Right cardiac atrium (tissue), 5 donors: ENCODE data around the gene ABI3BP. TPM values are rescaled to one million over a fixed set of nuclear protein-coding genes. Genes with fewer than 3 reads are reported as not detected.
"Not testable (repeated sequence)": the region's sequence is repeated elsewhere in the genome, so short reads cannot be mapped to it uniquely, and the experiment has no call there.

Source experiments
- ATAC-seq, 2 donors: fragments of 200-7000 bp; cut with Tn5 transposase; one replicate each; pipeline versions ENCODE4 v1.8.0 to v1.9.1; 2020; ENCODE audit warnings: moderate library complexity in 2 of 2, mild to moderate bottlenecking in 1 of 2
- DNase-seq, 3 donors: peaks; one replicate each; pipeline ENCODE4 v3.0.0-alpha.2; 2020
- H3K27ac ChIP-seq: one replicate; pipeline ENCODE4 v1.5.1; 2013; ENCODE audit warnings: mild to moderate bottlenecking, low read length, control low read depth, moderate library complexity
- H3K27me3 ChIP-seq: one replicate; pipeline ENCODE4 v1.6.1; 2013; ENCODE audit not compliant: control insufficient read depth, insufficient read depth
- H3K4me1 ChIP-seq: one replicate; pipeline ENCODE4 v1.6.1; 2013; ENCODE audit warnings: low read length; ENCODE audit not compliant: control insufficient read depth, insufficient read depth
- H3K4me3 ChIP-seq: one replicate; pipeline ENCODE4 v1.5.1; 2013; ENCODE audit warnings: low read length, control low read depth
- H3K9me3 ChIP-seq: one replicate; pipeline ENCODE4 v1.6.1; 2013; ENCODE audit warnings: low read length; ENCODE audit not compliant: control insufficient read depth
- whole genome bisulfite sequencing: extraction: QIAGEN DNeasy Blood & Tissue Kit; methylation state at CpG from one replicate; pipeline ENCODE4 v1.1.7; 2013; 5-methylcytosine and 5-hydroxymethylcytosine counted together
- intact Hi-C, 4 donors: fragments of 100-400 bp; cut with DNase I; formaldehyde crosslinking; loops; one replicate each; pipeline versions ENCODE4 v1.11.0 to v1.14.0; 2022 to 2023
- polyA plus RNA-seq: library from polyadenylated mRNA; stranded (reverse); fragments of 200-250 nt; gene quantifications from one replicate; pipeline ENCODE4 v1.2.3, GENCODE V29; 2013
- total RNA-seq, 4 donors: library from RNA; stranded (reverse); fragmentation: NEBNext Ultra II Directional; extraction: Animal tissue kit (Norgen Biotek cat#: 25700); gene quantifications; one replicate each; pipeline ENCODE4 v1.2.1, GENCODE V29; 2021
- donor health status: healthy with polysubstance abuse.
- donor health status: DM: no; HTN: yes; CAD: no.
- donor health status: DM: no; HTN: no; CAD: no.
- donor health status: DM: no; HTN: yes; CAD: no; lungs with severe emphysema.
- donor health status: DM: yes; HTN: yes; CAD: no.

ABI3BP gene
- total and polyA plus RNA-seq, 5 donors = 14.5 to 69.5 (median 49.7) TPM

DNA sequence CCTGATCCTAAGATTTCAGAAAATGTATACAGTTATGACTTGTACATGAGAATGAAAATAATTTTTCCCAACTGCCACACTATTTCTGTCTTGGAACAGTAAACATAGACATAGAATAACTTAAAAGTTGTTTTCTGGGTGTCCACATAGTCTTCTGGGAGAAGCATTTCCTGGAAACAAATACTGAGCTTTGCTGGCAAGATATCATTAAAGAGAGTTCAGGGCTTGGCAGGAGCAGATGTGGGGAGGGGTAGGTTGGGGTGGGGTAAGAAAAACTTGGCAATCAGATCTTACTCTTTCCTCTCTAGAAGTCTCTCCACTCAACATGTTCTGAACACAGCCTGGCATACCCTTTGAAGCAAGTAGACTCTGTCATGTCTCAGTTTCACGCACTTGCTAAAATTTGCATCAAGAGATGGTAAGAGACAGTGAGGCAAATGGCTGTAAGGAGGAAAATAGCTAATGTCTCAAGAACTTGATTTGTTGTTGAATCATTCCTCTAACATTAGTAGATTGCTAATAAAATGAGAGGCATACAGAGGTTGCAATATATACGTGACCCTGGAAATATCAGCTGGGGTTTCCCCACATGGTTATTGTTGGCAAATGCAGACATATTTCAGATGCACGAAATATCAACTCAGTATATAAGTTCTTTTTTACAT is 27.3 kb upstream of the ABI3BP start:
- Histone ChIP-seq H3K27me3 (no peaks in the 10 kb centered on the region), H3K4me1 (peaks cover 2% of the 10 kb centered on the region), H3K4me3 (no peak overlapping the region), H3K27ac (no peak overlapping the region), H3K9me3 (no peaks in the 10 kb centered on the region)
- 76% methylated on average over 3 of the region's 3 CpGs for WGBS
- intact Hi-C loops = no loop called here
- no peak for DNase-seq
- ATAC-seq = no peak

DNA sequence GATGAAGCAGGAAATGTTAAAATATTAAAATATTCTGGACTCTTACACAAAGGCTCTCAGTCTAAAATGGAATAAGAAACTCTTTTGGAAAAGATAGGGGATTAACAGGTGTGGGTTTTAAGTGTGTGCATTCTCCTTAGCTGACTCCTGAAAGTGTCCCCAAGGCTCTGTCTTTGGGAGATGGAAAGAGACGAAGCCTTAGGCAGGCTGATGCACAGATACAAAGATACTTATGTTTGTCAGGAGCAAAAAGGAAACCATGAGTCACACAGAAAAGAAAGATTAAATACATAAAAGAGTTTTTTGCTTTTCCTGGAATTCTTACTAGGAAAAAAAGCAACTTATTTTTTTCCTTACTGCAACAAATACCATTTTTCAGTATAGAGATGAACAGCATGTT is 23.8 kb upstream of the ABI3BP start:
- no peak overlapping the region for H3K4me3 ChIP-seq
- H3K27ac ChIP-seq = no peak overlapping the region
- peaks cover 2% of the 10 kb centered on the region for H3K4me1 ChIP-seq
- intact Hi-C loops = no loop called here
- WGBS = 20% methylated on average over 1 of the region's 1 CpG
- ATAC-seq (no peak), DNase-seq (no peak)
- no peaks in the 10 kb centered on the region for H3K27me3 ChIP-seq
- no peaks in the 10 kb centered on the region for H3K9me3 ChIP-seq

DNA sequence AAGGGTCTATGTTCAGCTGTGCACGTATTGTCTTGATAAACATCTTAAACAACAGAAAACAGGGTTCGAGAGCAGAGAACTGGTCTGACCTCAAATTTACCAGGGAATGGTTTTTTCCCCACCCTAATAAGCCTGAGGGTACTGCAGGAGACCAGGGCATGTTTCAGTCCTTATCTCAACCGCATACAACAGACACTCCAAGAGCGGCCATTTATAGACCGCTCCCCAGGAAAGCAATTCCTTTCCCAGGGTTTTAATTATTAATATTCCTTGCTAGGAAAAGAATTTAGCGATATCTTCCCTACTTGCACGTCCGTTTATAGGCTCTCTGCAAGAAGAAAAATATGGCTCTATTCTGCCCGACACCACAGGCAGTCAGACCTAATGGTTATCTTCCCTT is 19.1 kb upstream of the ABI3BP start:
- H3K27ac ChIP-seq, ATAC-seq, H3K4me3 ChIP-seq, H3K27me3 ChIP-seq, H3K4me1 ChIP-seq, intact Hi-C loops, DNase-seq, H3K9me3 ChIP-seq: not testable (repeated sequence)
- 91% methylated on average over 9 of the region's 9 CpGs for whole genome bisulfite sequencing

DNA sequence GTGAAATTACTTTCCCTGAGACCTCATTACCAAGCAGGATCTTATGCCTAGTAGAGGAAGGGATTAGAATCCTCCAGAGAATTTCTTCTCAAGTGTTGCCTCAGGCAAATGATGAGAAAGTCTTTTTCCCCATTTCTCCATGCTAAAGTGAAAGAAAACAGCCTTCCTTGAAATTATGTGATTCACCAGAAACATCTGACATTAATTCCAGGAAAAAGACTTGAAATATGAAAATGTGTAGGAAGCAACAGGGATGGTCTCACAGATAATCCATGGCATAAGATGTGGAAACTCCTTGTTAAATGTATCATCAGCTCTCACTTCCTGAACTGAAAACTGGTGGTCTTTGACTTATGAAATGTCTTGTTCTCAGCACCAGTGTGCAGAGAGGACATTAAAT is 17.9 kb upstream of the ABI3BP start:
- ATAC-seq (no peak), DNase-seq (no peak)
- Histone ChIP-seq H3K9me3 (no peaks in the 10 kb centered on the region), H3K4me1 (no peaks in the 10 kb centered on the region), H3K27me3 (no peaks in the 10 kb centered on the region), H3K4me3 (no peak overlapping the region), H3K27ac (no peak overlapping the region)
- intact Hi-C loops = no loop called here

DNA sequence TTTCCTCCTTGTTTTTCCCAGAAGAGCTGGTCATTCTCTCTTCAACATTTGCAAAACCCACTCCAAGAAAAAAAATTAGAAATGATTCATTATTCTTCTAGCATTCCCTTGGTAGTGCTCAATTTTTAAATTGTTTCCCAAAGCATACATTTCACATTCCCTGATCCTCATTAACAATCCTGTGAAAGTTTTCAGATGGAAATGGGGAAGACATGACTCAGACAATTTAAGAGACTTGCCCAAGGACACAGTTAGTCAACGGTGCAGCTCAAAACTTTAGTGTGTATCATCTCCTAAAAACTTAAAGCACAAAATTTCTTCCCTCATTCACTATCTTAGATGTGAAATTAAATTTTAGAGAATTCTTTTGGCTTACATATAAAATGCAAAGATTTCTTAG is 17.1 kb upstream of the ABI3BP start:
- ATAC-seq = no peak
- Histone ChIP-seq H3K4me1 (no peaks in the 10 kb centered on the region), H3K27me3 (no peaks in the 10 kb centered on the region), H3K9me3 (no peaks in the 10 kb centered on the region), H3K4me3 (no peak overlapping the region), H3K27ac (no peak overlapping the region)
- 68% methylated on average over 1 of the region's 1 CpG for WGBS
- intact Hi-C loops = no loop called here
- no peak for DNase-seq

DNA sequence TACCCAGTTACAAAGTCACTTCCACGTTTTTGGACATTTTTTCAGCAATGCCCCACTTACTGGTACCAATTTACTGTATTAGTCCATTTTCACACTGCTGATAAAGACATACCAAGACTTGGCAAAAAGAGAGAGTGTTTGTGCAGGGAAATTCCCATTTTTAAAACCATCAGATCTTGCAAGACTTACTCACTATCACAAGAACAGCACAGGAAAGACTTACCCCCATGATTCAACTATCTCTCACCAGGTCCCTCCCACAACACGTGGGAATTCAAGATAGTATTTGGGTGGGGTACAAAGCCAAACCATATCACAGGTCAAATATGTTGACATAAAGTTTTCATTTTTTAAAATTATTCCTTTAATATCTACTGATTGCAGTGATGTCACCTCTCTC is 16.2 kb upstream of the ABI3BP start:
- H3K27ac ChIP-seq = no peak overlapping the region
- no peak for DNase-seq
- intact Hi-C loops = no loop called here

DNA sequence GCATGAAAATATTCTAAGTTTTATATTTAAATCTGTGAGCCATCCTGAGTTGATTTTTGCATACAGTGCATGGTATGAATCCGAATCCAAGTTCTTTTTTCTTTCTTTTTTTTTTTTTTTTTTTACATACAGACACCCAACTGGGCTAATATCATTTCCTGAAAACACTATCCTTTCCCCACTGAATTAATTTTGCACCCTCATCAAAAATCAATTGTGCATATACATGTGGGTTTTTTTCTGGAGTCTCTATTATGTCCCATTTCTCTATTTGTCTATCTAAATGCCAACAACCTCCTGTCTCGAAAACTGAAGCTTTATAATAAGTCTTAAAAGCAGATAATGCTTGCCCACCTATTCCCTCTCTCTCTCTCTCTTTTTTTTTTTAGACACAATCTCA is 5.9 kb upstream of the ABI3BP start:
- 85% methylated on average over 2 of the region's 2 CpGs for WGBS
- no peak for ATAC-seq
- Histone ChIP-seq H3K4me1 (no peaks in the 10 kb centered on the region), H3K27ac (no peak overlapping the region), H3K9me3 (no peaks in the 10 kb centered on the region), H3K4me3 (no peak overlapping the region), H3K27me3 (no peaks in the 10 kb centered on the region)
- intact Hi-C loops = no loop called here
- DNase-seq = no peak

More for the DNA sequence above, 16.2 kb upstream of the ABI3BP start:
- Histone ChIP-seq H3K9me3 (no peaks in the 10 kb centered on the region), H3K4me1 (no peaks in the 10 kb centered on the region), H3K27me3 (no peaks in the 10 kb centered on the region), H3K4me3 (no peak overlapping the region)
- no peak for ATAC-seq
- WGBS = 35% methylated on average over 2 of the region's 2 CpGs

DNA sequence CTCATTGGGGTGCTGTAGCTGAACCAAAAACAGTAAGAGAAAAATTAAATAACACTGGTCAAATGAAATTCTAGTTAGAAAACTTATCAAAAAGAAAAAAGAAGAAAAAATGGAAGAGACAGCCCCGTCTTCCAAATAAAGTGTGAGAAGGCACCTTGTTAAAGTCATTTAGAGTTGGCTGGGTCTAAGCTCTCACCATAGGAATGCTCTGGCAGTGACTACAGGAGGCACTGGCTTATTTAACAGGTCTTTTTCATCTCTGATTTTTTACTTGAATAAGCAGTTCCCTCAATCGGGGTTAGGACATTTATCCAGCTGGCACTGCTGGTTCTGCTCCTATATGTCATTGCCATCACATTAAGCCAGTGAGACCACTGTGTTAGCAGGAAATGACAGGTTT is 1.6 kb upstream of the ABI3BP start:
- Histone ChIP-seq H3K4me3 (no peak overlapping the region), H3K27ac (no peak overlapping the region), H3K27me3 (no peaks in the 10 kb centered on the region), H3K4me1 (peaks cover 1% of the 10 kb centered on the region), H3K9me3 (no peaks in the 10 kb centered on the region)
- 59% methylated on average over 2 of the region's 2 CpGs for WGBS
- ATAC-seq (no peak), DNase-seq (no peak)
- intact Hi-C loops = no loop called here

DNA sequence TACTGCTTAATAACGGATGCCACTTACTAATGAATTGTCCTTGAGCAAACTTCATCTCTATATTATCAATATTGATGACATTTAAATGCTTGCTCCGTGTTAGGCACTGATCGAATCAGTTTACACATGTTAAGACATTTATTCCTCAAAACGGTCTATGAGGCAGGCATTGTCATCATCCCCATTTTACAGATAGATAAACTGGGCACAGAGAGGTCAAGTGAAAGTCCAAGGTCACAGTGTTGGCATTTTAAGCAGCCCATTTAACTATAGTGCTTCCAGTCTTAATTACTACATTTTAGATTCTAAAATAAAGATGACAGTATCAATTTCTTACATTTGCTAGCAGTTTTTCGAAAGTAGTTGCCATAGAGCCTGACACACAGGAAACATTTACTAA is 966 bp upstream of the ABI3BP start:
- H3K4me3 ChIP-seq = no peak overlapping the region
- DNase-seq (no peak), ATAC-seq (no peak)
- no peaks in the 10 kb centered on the region for H3K9me3 ChIP-seq
- no peak overlapping the region for H3K27ac ChIP-seq
- intact Hi-C loops = no loop called here
- 77% methylated on average over 5 of the region's 5 CpGs for WGBS
- H3K27me3 ChIP-seq = no peaks in the 10 kb centered on the region
- H3K4me1 ChIP-seq = peaks cover 1% of the 10 kb centered on the region

DNA sequence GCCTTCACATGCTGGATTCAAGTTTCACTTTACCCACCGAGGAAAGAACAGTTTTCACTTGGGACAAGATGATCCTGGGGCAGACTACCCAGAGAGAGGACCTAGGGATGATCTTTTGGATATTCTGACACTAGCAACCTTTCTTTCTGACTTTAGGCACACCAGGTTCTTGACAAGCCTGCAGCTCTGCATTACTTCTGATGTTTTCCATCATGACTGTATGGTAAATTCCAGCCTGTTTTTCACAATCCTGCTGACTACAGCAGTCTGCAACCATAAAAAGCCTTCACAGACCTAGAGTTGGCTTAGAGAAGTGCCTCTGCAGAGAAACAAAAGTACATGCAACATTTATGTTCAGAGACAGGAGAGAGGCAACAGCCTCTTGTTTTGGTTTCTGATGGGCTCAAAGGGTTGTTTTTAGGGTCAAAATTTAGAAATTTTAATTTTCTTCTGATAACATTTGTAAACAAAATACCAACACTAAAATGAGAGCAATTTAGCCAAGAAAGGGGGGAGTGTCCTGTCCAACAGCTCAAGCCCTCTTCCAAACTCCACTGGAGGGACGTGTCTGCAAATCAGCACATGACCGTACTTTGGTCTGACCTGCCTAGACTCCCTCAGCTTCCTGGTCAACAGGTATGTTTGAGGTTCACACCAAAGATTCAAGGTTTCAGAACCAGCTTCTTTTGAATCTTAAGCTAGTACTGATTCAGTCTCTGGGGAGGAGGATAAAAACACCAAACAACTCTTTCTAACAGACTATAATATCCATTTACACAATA is 799 bp downstream of the ABI3BP start:
- peak overlapping the region; percentile 43 for H3K4me3 ChIP-seq
- 20% methylated on average over 3 of the region's 3 CpGs for WGBS
- peak overlapping the region; percentile 51 for H3K27ac ChIP-seq
- intact Hi-C loops = no loop called here
- H3K9me3 ChIP-seq = no peaks in the 10 kb centered on the region
- no peaks in the 10 kb centered on the region for H3K27me3 ChIP-seq
- peaks cover 1% of the 10 kb centered on the region for H3K4me1 ChIP-seq
- DNase-seq (no peak), ATAC-seq (peak; percentile 74 to 81)

DNA sequence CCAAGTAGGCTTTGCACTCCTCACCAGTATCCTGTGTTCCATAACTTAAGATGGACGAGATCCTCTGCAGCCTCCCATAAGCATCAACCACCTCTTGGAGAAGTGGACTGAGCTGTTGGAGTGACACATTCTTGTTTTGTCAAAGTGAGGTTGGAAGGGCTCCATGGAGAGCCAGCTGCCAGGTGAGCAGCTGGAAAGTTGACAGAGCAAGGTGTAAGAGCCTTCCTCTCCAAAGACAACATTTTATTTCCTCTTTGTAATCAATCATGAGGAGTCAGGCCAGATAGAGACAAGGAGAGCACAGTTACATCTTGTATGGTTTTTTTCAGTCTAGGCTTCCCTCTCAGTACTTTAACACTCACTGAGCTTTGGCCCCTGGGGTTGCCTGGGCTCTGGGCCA is 5.1 kb downstream of the ABI3BP start:
- WGBS = 77% methylated on average over 1 of the region's 1 CpG
- H3K27ac ChIP-seq = no peak overlapping the region
- DNase-seq (no peak), ATAC-seq (no peak)
- intact Hi-C loops = no loop called here
- H3K27me3 ChIP-seq = no peaks in the 10 kb centered on the region
- no peaks in the 10 kb centered on the region for H3K4me1 ChIP-seq
- H3K4me3 ChIP-seq = no peak overlapping the region
- no peaks in the 10 kb centered on the region for H3K9me3 ChIP-seq
